Measurements from ENCODE around the gene PPIG. TPM values are rescaled to one million over a fixed set of nuclear protein-coding genes. Genes with fewer than 3 reads are reported as not detected.
"Not testable (repeated sequence)": the region's sequence is repeated elsewhere in the genome, so short reads cannot be mapped to it uniquely, and the experiment has no call there.

Gene PPIG
- total RNA-seq, 2 experiments from 2014 or later, result 67.3 to 72.6 TPM

- H3K27me3 Mint-ChIP-seq, result no peaks in the 10 kb centered on the region
- H3K27ac Mint-ChIP-seq, result peak overlapping the region; percentile 93
- DNase-seq, result no peak
- peak overlapping the region; percentile 97 for H3K4me3 Mint-ChIP-seq
- peaks cover 20% of the 10 kb centered on the region for H3K4me1 Mint-ChIP-seq
- H3K36me3 Mint-ChIP-seq, result peaks cover 5% of the 10 kb centered on the region
- no peaks in the 10 kb centered on the region for H3K9me3 Mint-ChIP-seq
Measured at GRCh38 chr2:169573974-169574299, 10.2 kb upstream of the PPIG start.

GRCh38 chr2:169574539-169574938, 9.6 kb upstream of the PPIG start:
- not testable (repeated sequence) for H3K36me3 Mint-ChIP-seq, H3K27ac Mint-ChIP-seq, H3K27me3 Mint-ChIP-seq, H3K9me3 Mint-ChIP-seq, H3K4me3 Mint-ChIP-seq, DNase-seq
- H3K4me1 Mint-ChIP-seq, result peaks cover 18% of the 10 kb centered on the region

DNA sequence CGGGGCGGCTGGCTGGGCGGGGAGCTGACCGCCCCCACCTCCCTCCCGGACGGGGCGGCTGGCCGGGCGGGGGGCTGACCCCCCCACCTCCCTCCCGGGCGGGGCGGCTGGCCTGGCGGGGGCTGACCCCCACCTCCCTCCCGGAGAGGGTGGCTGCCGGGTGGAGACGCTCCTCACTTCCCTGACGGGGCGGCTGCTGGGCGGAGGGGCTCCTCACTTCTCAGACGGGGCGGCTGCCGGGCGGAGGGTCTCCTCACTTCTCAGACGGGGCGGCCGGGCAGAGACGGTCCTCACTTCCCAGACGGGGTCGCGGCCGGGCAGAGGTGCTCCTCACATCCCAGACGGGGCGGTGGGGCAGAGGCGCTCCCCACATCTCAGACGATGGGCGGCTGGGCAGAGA, 8.9 kb upstream of the PPIG start:
- H3K27ac Mint-ChIP-seq, H3K27me3 Mint-ChIP-seq, DNase-seq, H3K36me3 Mint-ChIP-seq, H3K9me3 Mint-ChIP-seq, H3K4me3 Mint-ChIP-seq: not testable (repeated sequence)
- peaks cover 15% of the 10 kb centered on the region for H3K4me1 Mint-ChIP-seq

DNA sequence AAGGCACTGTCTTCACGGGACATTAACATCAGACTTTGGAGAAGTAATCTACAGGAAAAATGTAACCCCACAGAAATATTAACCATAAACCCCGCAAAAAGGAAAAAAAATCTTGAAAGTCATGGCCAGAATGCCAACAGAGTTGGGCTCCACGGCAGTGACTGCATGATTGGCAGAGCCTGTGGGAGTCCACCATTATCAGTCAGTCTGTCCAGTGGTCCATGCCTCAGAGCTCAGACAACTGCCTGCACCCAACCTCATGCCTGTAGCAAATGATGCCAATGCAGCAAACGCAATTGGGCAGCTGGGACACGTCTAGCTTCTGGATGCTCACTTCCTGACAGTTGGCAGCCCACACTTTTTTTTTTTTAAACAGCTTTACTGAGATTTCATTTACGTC, 5.1 kb upstream of the PPIG start:
- Mint-ChIP-seq H3K4me3 (no peak overlapping the region), H3K4me1 (peaks cover 7% of the 10 kb centered on the region), H3K27me3 (no peaks in the 10 kb centered on the region), H3K27ac (no peak overlapping the region), H3K36me3 (peaks cover 13% of the 10 kb centered on the region), H3K9me3 (peaks cover 12% of the 10 kb centered on the region)
- DNase-seq, result no peak

DNA sequence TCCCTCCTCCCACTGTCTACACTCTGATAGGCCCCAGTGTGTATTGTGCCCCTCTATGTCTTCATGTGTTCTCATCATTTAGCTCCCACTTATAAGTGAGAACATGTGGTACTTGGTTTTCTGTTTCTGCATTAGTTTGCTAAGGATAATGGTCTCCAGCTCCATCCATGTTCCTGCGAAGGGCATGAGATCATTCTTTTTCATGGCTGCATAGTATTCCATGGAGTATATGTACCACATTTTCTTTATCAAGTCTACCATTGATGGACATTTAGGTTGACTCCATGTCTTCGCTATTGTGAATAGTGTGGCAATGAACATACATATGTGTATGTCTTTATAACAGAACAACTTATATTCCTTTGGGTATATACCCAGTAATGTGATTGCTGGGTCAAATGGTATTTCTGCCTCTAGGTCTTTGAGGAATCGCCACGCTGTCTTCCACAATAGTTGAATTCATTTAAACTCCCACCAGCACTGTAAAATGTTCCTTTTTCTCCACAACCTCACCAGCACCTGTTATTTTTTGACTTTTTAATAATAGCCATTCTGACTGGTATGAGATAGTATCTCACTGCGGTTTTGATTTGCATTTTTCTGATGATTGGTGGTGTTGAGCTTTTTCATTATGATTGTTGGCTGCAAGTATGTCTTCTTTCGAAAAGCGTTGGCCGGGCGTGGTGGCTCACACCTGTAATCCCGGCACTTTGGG, 1.4 kb upstream of the PPIG start:
- Mint-ChIP-seq H3K4me1 (peaks cover 22% of the 10 kb centered on the region), H3K9me3 (peaks cover 13% of the 10 kb centered on the region), H3K36me3 (peaks cover 33% of the 10 kb centered on the region)
- not testable (repeated sequence) for H3K27ac Mint-ChIP-seq, DNase-seq, H3K4me3 Mint-ChIP-seq, H3K27me3 Mint-ChIP-seq

- Mint-ChIP-seq H3K36me3 (peaks cover 33% of the 10 kb centered on the region), H3K27me3 (no peaks in the 10 kb centered on the region), H3K27ac (peak overlapping the region; percentile 99), H3K4me1 (peaks cover 27% of the 10 kb centered on the region), H3K9me3 (peaks cover 13% of the 10 kb centered on the region), H3K4me3 (no peak overlapping the region)
- no peak for DNase-seq
Measured at GRCh38 chr2:169583518-169583917, 633 bp upstream of the PPIG start.

DNA sequence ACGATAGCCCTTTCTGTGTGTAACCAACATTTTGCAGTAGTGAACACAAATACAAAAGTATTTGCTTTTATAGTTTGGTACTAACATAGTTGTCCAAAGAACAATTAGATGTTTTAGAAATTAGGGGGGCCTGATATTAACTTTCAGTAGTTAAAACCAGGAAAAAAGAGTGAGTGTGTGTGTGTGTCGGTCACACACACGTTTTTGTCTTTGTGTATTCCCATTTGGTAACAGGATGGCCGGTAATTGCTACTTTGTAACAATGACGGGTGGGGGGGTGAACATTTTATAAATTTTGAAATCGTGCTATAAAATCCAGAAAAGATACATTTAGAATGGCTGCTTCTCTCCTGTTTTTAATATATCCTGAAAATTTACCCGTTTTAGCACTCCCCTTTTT, 1.5 kb downstream of the PPIG start:
- DNase-seq, result no peak
- Mint-ChIP-seq H3K27ac (peak overlapping the region; percentile 99), H3K4me3 (peak overlapping the region; percentile 98), H3K27me3 (no peaks in the 10 kb centered on the region), H3K36me3 (peaks cover 47% of the 10 kb centered on the region), H3K9me3 (peaks cover 13% of the 10 kb centered on the region), H3K4me1 (peaks cover 38% of the 10 kb centered on the region)

GRCh38 chr2:169590804-169591203, 6.7 kb downstream of the PPIG start:
- peaks cover 24% of the 10 kb centered on the region for H3K36me3 Mint-ChIP-seq
- DNase-seq, result no peak
- no peaks in the 10 kb centered on the region for H3K9me3 Mint-ChIP-seq
- no peak overlapping the region for H3K4me3 Mint-ChIP-seq
- H3K27ac Mint-ChIP-seq, result no peak overlapping the region
- H3K4me1 Mint-ChIP-seq, result peaks cover 33% of the 10 kb centered on the region
- no peaks in the 10 kb centered on the region for H3K27me3 Mint-ChIP-seq

- Mint-ChIP-seq H3K4me1 (peaks cover 18% of the 10 kb centered on the region), H3K36me3 (peaks cover 11% of the 10 kb centered on the region)
- not testable (repeated sequence) for H3K9me3 Mint-ChIP-seq, DNase-seq, H3K27ac Mint-ChIP-seq, H3K27me3 Mint-ChIP-seq, H3K4me3 Mint-ChIP-seq
Measured at GRCh38 chr2:169596546-169596945, 12.4 kb downstream of the PPIG start.

DNA sequence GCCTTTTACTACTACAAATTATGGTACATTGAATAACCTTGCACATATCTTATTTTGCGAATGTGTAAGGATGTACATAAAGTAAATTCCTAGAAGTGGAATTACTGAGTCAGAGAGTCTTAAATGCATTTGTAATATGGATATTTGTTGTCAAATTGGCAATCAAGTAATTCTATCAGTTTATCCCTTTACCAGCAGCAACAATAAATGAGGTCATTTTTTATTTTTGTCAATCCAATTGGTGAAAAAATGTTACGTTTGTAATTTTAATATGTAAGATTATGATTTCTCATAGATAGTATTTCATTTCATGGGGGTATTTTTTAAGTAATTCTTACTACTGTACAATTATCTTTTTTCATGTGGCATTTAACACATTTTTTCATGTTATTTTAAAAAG, 14.8 kb downstream of the PPIG start:
- Mint-ChIP-seq H3K36me3 (peaks cover 11% of the 10 kb centered on the region), H3K27ac (no peak overlapping the region), H3K27me3 (no peaks in the 10 kb centered on the region), H3K4me3 (no peak overlapping the region), H3K4me1 (peaks cover 16% of the 10 kb centered on the region), H3K9me3 (no peaks in the 10 kb centered on the region)
- DNase-seq, result no peak

DNA sequence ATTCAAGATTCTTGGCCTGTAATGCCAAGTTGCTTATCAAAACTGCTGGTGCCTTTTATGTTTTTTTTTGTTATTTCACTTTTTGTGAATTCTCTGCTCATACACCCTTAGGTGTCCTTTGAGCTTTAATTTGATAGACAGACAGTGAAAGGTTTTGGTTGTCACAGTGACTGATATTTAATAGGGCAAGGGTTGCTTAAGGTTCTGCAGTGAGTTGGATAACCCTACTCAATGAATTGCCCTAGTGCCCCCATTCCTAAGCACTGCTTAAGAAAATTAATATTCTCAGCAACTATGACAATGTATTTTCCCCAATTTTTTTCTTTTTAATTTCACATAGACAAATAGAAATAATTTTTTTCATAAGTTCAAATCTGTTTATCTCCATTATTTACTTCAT, 15.4 kb downstream of the PPIG start:
- Mint-ChIP-seq H3K36me3 (peaks cover 13% of the 10 kb centered on the region), H3K4me3 (no peak overlapping the region), H3K9me3 (no peaks in the 10 kb centered on the region), H3K27me3 (no peaks in the 10 kb centered on the region), H3K4me1 (peaks cover 16% of the 10 kb centered on the region), H3K27ac (no peak overlapping the region)
- no peak for DNase-seq

- no peak overlapping the region for H3K27ac Mint-ChIP-seq
- H3K27me3 Mint-ChIP-seq, result no peaks in the 10 kb centered on the region
- H3K4me3 Mint-ChIP-seq, result no peak overlapping the region
- H3K9me3 Mint-ChIP-seq, result no peaks in the 10 kb centered on the region
- no peak for DNase-seq
- peaks cover 51% of the 10 kb centered on the region for H3K36me3 Mint-ChIP-seq
- peaks cover 2% of the 10 kb centered on the region for H3K4me1 Mint-ChIP-seq
Measured at GRCh38 chr2:169609264-169609663, 25.1 kb downstream of the PPIG start.

GRCh38 chr2:169613876-169614275, 29.7 kb downstream of the PPIG start:
- H3K27me3 Mint-ChIP-seq, result no peaks in the 10 kb centered on the region
- H3K27ac Mint-ChIP-seq, result no peak overlapping the region
- H3K9me3 Mint-ChIP-seq, result peaks cover 8% of the 10 kb centered on the region
- H3K36me3 Mint-ChIP-seq, result peaks cover 80% of the 10 kb centered on the region
- no peak overlapping the region for H3K4me3 Mint-ChIP-seq
- peaks cover 13% of the 10 kb centered on the region for H3K4me1 Mint-ChIP-seq
- DNase-seq, result no peak

DNA sequence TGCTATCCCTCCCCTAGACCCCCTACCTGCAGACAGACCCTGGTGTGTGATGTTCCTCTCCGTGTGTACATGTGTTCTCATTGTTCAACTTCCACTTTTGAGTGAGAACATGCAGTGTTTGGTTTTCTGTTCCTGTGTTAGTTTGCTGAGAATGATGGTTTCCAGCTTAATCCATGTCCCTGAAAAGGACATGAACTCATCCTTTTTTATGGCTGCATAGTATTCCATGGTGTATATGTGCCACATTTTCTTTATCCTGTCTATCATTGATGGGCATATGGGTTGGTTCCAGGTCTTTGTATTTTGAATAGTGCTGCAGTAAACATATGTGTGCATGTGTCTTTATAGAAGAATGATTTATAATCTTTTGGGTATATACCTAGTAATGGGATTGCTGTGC, 31.8 kb downstream of the PPIG start:
- not testable (repeated sequence) for H3K9me3 Mint-ChIP-seq, H3K27me3 Mint-ChIP-seq, DNase-seq, H3K27ac Mint-ChIP-seq, H3K4me3 Mint-ChIP-seq
- Mint-ChIP-seq H3K4me1 (peaks cover 22% of the 10 kb centered on the region), H3K36me3 (peaks cover 75% of the 10 kb centered on the region)

- H3K27ac Mint-ChIP-seq, result no peak overlapping the region
- H3K27me3 Mint-ChIP-seq, result no peaks in the 10 kb centered on the region
- DNase-seq, result no peak
- H3K4me1 Mint-ChIP-seq, result peaks cover 27% of the 10 kb centered on the region
- peaks cover 8% of the 10 kb centered on the region for H3K9me3 Mint-ChIP-seq
- H3K36me3 Mint-ChIP-seq, result peaks cover 59% of the 10 kb centered on the region
- H3K4me3 Mint-ChIP-seq, result no peak overlapping the region
Measured at GRCh38 chr2:169619946-169620345, 35.8 kb downstream of the PPIG start.

- Mint-ChIP-seq H3K27ac (no peak overlapping the region), H3K9me3 (peaks cover 8% of the 10 kb centered on the region), H3K27me3 (no peaks in the 10 kb centered on the region), H3K4me3 (no peak overlapping the region), H3K36me3 (peaks cover 55% of the 10 kb centered on the region), H3K4me1 (peaks cover 28% of the 10 kb centered on the region)
- no peak for DNase-seq
Measured at GRCh38 chr2:169620509-169620908, 36.4 kb downstream of the PPIG start.
